SJSA1 (cell line): ENCODE data around the gene EFNA5. TPM values are rescaled to one million over a fixed set of nuclear protein-coding genes. Genes with fewer than 3 reads are reported as not detected.

ENCODE experiments used
- DNase-seq, 2 experiments: peaks; one replicate each; pipeline ENCODE4 v3.0.0-alpha.2; 2015 to 2020; ENCODE audit warnings: low spot score in 2 of 2, low read depth in 1 of 2
- H3K27ac ChIP-seq: fragments of 250-450 bp; sonication (Bioruptor Pico); 2 replicates; pipeline ENCODE4 v1.5.1; 2020; ENCODE audit warnings: mild to moderate bottlenecking, moderate library complexity
- H3K27me3 ChIP-seq: fragments of 250-450 bp; sonication (Bioruptor Pico); replicated peaks from 2 replicates; pipeline ENCODE4 v1.5.1; 2020; ENCODE audit warnings: mild to moderate bottlenecking, moderate library complexity
- H3K36me3 ChIP-seq: fragments of 250-450 bp; sonication (Bioruptor Pico); 2 replicates; pipeline ENCODE4 v1.5.1; 2020; ENCODE audit warnings: mild to moderate bottlenecking
- H3K4me1 ChIP-seq: fragments of 250-450 bp; sonication (Bioruptor Pico); replicated peaks from 2 replicates; pipeline ENCODE4 v1.6.1; 2021; ENCODE audit warnings: mild to moderate bottlenecking
- H3K4me3 ChIP-seq: fragments of 250-450 bp; sonication (Bioruptor Pico); 2 replicates; pipeline ENCODE4 v1.5.1; 2020; ENCODE audit warnings: mild to moderate bottlenecking
- H3K9me3 ChIP-seq: fragments of 250-450 bp; sonication (Bioruptor Pico); replicated peaks from 2 replicates; pipeline ENCODE4 v1.5.1; 2020; ENCODE audit warnings: mild to moderate bottlenecking
- total RNA-seq: library from RNA; depleted of rRNA; stranded (reverse); fragments of >200 nt; shearing (Covaris generic); gene quantifications from 2 replicates; pipeline ENCODE4 v1.2.3, GENCODE V29; 2014

EFNA5 gene
- total RNA-seq, 1 experiment from 2014 or later = 0.87 TPM

DNA sequence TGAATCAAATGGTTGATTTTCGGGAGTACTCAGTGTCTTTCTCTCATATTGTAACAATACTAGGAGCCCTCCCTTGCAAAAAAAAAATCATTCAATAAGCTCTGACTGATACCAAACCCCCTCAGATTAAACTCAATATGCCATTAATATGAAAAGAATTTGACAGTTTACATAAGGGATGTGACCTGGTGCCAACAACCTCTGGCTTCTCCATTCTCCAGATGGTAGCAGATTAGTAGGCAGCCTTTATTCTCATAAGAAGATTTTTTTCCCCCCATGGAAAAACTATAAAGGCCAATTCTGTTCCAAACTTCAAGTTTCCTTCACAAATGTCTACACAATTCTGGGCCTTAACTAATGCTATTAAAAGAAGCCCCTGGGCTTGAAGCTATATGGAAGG is 96.5 kb downstream of the EFNA5 start:
- Histone ChIP-seq H3K4me1 (peaks cover 11% of the 10 kb centered on the region), H3K27ac (no peak overlapping the region), H3K27me3 (no peaks in the 10 kb centered on the region), H3K36me3 (no peaks in the 10 kb centered on the region), H3K9me3 (no peaks in the 10 kb centered on the region), H3K4me3 (no peak overlapping the region)
- no peak for DNase-seq

DNA sequence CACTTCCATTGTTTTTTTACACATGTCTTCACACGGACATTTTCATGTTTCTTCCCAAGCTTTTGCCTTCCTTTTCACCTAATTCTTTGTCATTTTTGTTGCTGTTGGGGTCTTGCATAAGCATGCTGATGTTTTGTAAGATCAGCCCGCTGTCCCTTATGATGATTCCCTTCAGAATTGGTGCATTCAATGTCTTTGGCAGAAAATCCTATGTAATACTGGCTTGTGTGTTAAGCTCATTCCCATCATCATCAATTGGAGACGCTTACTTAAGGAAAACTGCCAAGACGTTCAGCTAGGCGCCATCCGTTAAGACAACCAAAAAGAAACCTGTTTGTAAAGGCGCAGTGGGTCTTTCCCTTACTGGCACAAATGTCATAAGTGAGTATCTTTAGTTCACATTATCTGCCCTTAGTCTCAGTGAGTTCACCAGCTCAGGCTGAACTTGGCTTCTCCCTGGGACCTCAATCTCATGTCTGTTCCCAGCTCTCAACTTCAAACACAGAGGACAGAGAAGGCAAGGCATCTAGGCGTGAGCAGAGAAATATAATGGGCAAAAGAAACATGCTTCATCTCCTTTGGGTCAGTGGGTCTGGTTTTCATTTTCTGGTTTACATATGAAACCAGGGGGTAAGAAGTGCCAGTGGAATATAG is 97.9 kb downstream of the EFNA5 start:
- no peak overlapping the region for H3K4me3 ChIP-seq
- H3K4me1 ChIP-seq = peaks cover 11% of the 10 kb centered on the region
- no peak for DNase-seq
- no peaks in the 10 kb centered on the region for H3K9me3 ChIP-seq
- no peaks in the 10 kb centered on the region for H3K27me3 ChIP-seq
- no peaks in the 10 kb centered on the region for H3K36me3 ChIP-seq
- no peak overlapping the region for H3K27ac ChIP-seq

DNA sequence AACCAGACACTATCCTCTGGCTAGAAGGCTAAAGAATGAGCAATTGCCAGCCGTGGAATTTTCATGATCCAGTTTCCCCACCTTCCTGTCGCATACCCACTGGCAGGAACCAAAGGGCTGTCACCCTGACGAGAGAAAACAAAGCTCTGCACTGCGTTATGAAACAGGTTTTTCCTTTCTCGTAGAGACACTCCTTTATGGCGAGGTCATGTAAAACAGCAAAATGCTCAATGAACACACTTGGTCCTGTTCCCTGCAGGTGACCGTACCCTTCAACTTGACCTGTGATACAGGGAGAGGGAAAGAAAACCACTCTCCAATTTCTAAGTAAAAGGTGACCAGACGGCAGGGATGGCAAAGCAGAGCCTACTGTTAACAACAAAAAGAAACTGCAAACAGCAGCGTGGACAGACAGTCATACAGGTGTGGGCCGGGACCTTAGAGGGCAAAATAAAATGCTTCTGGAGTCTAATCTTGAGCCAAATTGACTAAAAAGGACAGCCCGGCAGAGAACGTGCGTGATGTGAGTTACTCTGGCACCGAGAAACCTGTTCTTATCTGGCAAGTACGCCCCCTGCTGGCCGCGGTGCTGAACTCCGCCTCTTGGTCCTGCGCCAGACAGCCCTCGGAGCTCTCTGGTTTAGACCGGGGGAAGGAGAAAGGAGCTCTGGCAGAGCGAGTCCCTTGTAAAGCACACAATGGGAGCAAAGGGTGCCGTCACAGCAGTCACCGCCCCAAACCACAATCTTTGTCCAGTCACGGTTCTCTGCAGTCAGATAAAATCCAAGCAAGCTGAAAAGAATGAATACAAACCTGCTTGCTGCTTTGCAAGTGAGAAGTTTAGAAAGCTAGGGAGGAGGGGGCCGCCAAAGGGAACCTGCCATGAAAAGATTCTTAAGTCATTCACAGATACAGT is 98.9 kb downstream of the EFNA5 start:
- DNase-seq = peak; percentile 96 to 99
- H3K4me3 ChIP-seq = no peak overlapping the region
- H3K27me3 ChIP-seq = no peaks in the 10 kb centered on the region
- peaks cover 11% of the 10 kb centered on the region for H3K4me1 ChIP-seq
- no peak overlapping the region for H3K27ac ChIP-seq
- no peaks in the 10 kb centered on the region for H3K9me3 ChIP-seq
- H3K36me3 ChIP-seq = no peaks in the 10 kb centered on the region

DNA sequence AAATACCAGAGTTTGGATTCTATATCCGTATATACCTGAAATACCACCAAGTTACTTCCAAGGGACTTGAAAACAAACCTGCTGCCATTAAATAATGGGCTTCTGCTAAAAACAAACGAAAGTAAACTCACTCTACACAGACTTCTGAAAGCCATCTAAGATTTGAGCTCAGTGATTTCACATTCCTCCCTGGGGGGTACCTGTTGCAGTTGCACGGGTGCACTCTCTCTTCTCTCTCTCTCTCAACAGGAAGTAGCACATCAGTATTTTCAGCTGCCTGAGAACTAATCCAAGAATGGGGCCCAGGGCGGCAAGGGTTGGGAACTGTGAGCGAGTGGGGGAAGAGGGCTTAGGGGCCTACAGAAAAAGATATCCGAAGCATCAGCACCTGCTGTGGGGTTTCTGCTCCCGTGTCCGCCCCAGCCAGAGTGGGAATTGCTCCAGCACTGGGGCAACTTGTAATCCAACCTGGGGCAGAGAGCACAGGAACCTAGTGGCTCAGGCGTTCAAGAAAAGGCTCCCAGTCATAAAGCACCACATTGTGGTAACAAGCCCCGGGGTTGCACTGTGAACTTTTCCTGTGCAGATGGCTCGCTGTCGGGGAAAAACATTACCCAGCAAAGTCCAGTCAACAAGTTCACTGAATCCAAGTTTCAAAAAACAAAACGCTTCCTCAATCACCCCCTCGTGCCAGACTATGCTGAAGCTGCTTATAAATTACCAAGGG is 99.8 kb downstream of the EFNA5 start:
- DNase-seq = no peak
- H3K36me3 ChIP-seq = no peaks in the 10 kb centered on the region
- H3K27me3 ChIP-seq = no peaks in the 10 kb centered on the region
- H3K4me1 ChIP-seq = peaks cover 11% of the 10 kb centered on the region
- no peaks in the 10 kb centered on the region for H3K9me3 ChIP-seq
- no peak overlapping the region for H3K27ac ChIP-seq
- H3K4me3 ChIP-seq = no peak overlapping the region

DNA sequence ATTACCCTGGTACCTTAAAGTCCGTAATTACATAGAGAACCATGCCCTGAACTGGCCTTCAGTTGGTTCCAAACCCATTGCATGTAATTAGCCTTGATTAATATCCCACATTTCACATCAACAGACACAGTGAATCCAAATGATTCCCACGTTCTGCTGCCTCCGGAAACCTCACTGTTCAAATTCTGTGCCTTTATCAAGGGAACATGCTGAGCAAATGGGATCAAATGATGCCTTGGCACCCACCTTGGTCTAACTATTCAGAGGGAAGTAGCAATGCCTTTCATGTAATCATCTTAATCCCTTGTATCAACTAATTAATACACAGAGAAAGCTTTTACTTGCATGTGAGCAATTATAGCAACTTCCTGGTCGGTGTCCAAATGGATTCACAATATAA is 100.6 kb downstream of the EFNA5 start:
- Histone ChIP-seq H3K4me3 (no peak overlapping the region), H3K9me3 (no peaks in the 10 kb centered on the region), H3K27ac (no peak overlapping the region), H3K4me1 (peaks cover 16% of the 10 kb centered on the region), H3K27me3 (no peaks in the 10 kb centered on the region), H3K36me3 (no peaks in the 10 kb centered on the region)
- no peak for DNase-seq

DNA sequence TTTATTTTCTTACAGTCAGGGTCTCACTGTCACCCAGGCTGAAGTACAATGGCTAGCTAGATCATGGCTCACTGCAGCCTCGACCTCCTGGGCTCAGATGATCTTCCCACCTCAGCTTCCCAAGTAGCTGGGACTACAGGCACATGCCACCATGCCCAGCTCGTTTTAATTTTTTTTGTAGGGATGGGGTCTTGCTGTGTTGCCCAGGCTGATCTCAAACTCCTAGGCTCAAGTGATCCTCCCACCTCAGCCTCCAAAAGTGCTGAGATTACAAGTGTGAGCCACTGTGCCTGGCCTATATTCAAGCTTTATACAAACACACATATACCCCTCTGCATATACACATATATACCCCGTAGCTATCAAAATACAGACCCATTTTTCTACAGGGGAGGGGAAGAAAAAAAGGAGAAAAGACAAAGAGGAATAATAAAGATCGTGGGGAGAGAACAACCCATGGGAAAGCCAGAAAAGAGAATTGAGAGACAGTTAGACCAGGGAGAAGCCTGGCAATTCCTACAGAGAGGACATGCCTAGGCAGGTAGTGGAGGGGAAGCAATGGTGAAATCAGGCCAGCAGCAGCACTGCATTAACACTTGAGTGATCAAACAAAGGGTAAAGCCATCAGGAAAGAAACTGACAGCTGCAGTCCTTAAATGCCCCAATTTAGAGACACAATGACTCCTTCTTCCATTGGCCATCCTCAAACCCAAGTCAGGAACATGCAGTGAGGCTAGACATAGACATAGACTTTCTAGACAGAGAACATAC is 102.7 kb downstream of the EFNA5 start:
- Histone ChIP-seq H3K4me3 (no peak overlapping the region), H3K4me1 (peaks cover 22% of the 10 kb centered on the region), H3K27me3 (no peaks in the 10 kb centered on the region), H3K36me3 (no peaks in the 10 kb centered on the region), H3K27ac (no peak overlapping the region), H3K9me3 (no peaks in the 10 kb centered on the region)
- DNase-seq = no peak

DNA sequence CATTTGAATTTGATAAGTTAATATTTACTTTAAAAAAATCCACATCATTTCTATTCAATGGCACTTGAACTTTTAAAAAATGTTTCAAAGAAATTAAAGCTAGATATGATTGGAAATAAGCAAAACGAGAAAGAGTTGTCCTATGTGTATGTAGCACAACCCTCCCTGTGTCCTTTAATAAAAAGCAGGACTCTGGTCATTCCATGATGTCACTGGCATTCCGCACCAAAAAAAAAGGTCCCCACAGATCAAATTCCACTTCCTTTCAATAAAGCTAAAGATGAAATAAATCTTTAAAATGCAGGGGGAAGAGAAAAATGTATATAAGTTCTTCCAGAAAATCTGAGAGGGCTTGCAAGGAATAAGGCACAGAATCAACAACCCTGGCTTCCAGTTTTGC is 103.8 kb downstream of the EFNA5 start:
- Histone ChIP-seq H3K9me3 (no peaks in the 10 kb centered on the region), H3K27me3 (no peaks in the 10 kb centered on the region), H3K4me3 (no peak overlapping the region), H3K27ac (no peak overlapping the region), H3K36me3 (no peaks in the 10 kb centered on the region), H3K4me1 (peaks cover 16% of the 10 kb centered on the region)
- no peak for DNase-seq

DNA sequence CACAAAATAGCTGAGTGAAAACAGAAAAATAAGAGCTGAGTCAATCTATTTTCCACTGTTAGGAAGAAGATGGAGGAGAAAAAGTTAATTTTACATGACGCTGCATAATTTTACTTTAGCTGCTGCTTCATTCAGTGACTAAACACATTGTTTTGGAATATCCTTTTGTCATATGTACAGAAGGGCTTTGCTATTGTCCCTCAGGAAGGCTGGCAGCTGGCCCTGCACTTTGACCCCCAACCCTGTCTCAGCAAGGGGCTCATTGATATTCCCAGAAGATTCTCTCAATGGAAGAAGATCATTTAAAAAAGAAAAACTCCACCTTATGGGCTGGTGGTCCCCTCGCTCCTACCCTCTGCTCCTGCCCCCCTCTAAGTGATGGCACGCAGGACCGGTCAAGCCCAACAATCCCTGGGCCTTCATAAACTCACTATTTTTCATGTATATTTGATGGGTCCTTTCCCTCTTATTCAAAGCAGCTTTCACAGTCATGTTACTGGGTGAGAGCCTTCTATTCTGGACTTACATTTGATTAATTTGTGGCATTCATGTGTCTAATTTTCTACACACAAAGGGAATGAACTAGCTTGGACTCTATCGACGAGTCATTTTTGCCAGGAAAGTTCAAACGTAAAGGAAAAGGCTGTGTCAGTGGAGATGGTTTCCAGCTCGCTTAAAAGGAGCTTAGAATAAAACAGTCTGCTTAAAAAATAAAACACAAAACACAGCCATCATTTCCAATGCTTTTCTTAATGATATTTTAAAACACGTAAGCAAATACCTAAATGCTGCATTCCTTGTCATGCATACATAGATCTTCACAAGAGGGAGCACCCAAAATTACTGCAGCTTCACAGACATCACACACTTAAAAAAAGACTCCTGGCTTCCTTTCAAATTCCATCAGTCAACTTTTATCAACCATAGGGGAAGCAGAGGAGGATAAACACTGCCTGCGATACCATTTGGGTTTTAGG is 104.7 kb downstream of the EFNA5 start:
- no peaks in the 10 kb centered on the region for H3K27me3 ChIP-seq
- no peak overlapping the region for H3K27ac ChIP-seq
- DNase-seq = no peak
- H3K4me1 ChIP-seq = peaks cover 12% of the 10 kb centered on the region
- H3K9me3 ChIP-seq = no peaks in the 10 kb centered on the region
- no peaks in the 10 kb centered on the region for H3K36me3 ChIP-seq
- H3K4me3 ChIP-seq = no peak overlapping the region

DNA sequence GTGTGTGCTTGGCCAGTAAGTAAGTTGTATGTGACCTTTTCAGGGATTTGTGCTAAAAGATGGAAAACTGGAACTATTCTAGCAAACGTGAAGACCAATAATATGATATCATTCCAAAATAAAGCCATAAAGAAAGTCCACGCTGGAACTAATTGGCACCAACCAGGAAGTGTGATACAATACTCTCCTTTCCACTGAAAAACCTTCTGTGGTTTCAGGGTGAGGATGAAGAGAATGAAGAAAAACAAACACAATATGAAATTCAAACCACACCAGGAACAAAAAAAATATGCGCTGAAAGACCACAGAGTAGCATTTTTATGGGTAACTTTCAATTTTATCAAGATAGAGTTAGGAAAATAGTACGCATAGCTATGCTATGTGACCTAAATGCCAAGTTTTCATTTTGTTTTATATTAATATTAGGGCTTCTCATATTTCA is 105.8 kb downstream of the EFNA5 start:
- peak in 1 of 2 experiments; percentile 53 for DNase-seq
- Histone ChIP-seq H3K4me3 (no peak overlapping the region), H3K9me3 (no peaks in the 10 kb centered on the region), H3K27ac (no peak overlapping the region), H3K36me3 (no peaks in the 10 kb centered on the region), H3K4me1 (peaks cover 12% of the 10 kb centered on the region), H3K27me3 (no peaks in the 10 kb centered on the region)

DNA sequence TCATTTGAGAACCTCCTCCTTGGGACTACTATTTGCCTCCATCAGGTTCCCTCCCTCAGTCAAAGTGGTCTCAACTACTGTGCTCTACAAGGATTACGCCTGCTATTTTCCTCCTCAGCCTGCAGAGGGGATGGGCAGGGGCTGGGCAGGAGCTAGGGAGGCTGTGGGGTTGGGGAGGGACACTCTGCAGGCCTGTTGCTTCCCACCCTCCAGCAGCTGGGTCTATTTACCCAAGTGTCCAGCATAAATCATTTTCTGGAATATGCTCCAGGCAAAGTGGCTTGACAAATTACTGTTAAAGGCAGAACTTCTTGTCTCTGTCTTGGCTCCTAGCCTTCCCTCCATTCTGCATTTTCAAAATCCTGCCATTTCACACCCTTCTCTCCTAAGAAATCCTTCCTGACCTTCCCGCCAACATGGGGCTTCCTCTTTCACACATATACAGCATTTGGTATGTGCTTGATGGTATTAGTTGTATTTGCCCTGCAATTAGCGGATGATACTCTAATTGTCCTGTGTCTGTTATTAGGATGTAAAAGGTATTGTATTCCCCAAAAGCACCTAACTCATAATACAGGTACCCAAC is 106.7 kb downstream of the EFNA5 start:
- Histone ChIP-seq H3K27me3 (no peaks in the 10 kb centered on the region), H3K36me3 (no peaks in the 10 kb centered on the region), H3K27ac (no peak overlapping the region), H3K9me3 (no peaks in the 10 kb centered on the region), H3K4me1 (peaks cover 16% of the 10 kb centered on the region), H3K4me3 (no peak overlapping the region)
- DNase-seq = no peak

DNA sequence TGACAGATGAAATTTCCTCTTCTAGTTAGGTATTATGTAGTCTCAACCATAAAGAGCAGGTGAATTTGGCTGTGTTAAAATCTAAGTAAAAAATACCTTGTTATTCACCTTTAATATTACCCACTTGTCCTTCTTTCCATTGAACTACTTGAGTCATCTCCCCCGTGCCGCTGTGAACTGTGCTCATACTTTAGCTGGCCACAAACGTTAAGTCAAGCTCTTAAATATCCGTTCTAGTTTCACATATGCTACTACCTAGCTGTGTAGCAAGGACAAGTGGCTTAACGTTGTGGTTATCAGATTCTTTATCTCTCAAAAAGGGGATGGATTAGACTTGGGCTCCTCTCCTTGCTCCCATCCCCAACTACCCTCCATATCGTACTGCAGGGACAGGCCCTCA is 110.4 kb downstream of the EFNA5 start:
- Histone ChIP-seq H3K27me3 (no peaks in the 10 kb centered on the region), H3K4me3 (no peak overlapping the region), H3K4me1 (peaks cover 46% of the 10 kb centered on the region), H3K27ac (no peak overlapping the region), H3K9me3 (no peaks in the 10 kb centered on the region), H3K36me3 (no peaks in the 10 kb centered on the region)
- no peak for DNase-seq

DNA sequence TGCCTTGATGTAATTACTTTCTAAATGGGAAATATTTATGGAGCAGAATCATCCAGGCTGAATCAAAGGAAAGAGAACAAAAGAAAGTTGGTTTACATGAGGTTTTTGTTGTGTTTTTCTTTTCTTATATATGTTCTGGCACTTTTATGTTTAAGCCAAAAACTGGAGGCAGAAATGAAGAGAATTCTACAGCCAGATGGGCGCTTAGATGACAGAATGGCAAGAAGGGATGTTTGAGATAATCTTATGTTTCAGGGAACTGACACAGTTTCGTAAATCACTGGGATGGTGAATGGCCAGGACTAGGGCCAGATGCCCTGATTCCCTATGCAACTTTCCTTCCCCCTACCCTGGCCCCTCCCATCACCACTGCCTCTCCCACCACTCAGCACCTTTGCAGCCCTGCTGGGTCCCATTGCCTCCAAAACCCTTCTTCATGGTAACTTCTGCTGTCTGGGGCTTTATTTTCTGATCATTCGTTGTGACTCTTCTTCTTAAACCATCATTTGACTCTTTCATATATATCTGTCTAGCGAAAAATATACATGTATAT is 111.8 kb downstream of the EFNA5 start:
- Histone ChIP-seq H3K9me3 (no peaks in the 10 kb centered on the region), H3K4me3 (no peak overlapping the region), H3K27me3 (no peaks in the 10 kb centered on the region), H3K36me3 (no peaks in the 10 kb centered on the region), H3K4me1 (peaks cover 47% of the 10 kb centered on the region), H3K27ac (no peak overlapping the region)
- DNase-seq = no peak
